Measurements from ENCODE around the gene ACTN1. TPM values are rescaled to one million over a fixed set of nuclear protein-coding genes. Genes with fewer than 3 reads are reported as not detected.

Gene ACTN1
- total RNA-seq, 1 donor from 2014 or later, result 77.1 TPM

DNA sequence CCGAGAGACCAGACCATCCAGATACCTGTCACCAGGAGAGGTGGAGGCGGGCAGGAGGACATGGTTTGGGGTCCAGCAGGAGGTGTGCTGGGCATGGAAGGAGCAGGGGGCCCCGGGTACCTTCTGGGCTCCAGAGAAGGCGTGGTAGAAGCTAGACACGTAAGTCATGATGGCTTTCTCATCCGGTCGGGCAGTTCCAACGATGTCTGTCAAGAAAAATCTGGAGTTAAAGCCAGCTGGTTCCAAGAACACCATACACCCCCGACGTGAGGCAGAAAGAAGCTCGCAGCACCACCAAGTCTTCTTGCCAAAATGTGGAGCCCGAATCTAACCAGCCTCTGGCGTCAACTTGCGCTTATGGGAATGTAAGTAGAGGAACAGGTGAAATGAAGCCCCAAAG, 76.7 kb downstream of the ACTN1 start:
- TF ChIP-seq, protein P1, sequence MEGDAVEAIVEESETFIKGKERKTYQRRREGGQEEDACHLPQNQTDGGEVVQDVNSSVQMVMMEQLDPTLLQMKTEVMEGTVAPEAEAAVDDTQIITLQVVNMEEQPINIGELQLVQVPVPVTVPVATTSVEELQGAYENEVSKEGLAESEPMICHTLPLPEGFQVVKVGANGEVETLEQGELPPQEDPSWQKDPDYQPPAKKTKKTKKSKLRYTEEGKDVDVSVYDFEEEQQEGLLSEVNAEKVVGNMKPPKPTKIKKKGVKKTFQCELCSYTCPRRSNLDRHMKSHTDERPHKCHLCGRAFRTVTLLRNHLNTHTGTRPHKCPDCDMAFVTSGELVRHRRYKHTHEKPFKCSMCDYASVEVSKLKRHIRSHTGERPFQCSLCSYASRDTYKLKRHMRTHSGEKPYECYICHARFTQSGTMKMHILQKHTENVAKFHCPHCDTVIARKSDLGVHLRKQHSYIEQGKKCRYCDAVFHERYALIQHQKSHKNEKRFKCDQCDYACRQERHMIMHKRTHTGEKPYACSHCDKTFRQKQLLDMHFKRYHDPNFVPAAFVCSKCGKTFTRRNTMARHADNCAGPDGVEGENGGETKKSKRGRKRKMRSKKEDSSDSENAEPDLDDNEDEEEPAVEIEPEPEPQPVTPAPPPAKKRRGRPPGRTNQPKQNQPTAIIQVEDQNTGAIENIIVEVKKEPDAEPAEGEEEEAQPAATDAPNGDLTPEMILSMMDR (conservative IDR thresholded peaks at IDR 0.05), result no peak
- H3K4me3 Mint-ChIP-seq, result no peak overlapping the region
- no peaks in the 10 kb centered on the region for H3K4me1 Mint-ChIP-seq
- peaks cover 15% of the 10 kb centered on the region for H3K36me3 Mint-ChIP-seq (ENCODE audit: low read depth)
- DNase-seq (ENCODE audit: low read depth, low spot score), result no peak
- no peaks in the 10 kb centered on the region for H3K9me3 Mint-ChIP-seq
- H3K27ac Mint-ChIP-seq (ENCODE audit: unreplicated experiment), result peak overlapping the region; percentile 19
- H3K27me3 Mint-ChIP-seq (ENCODE audit: low read depth), result no peaks in the 10 kb centered on the region

- Mint-ChIP-seq H3K4me1 (no peaks in the 10 kb centered on the region), H3K27me3 (ENCODE audit: low read depth) (no peaks in the 10 kb centered on the region), H3K9me3 (no peaks in the 10 kb centered on the region), H3K36me3 (ENCODE audit: low read depth) (peaks cover 15% of the 10 kb centered on the region), H3K27ac (ENCODE audit: unreplicated experiment) (no peak overlapping the region), H3K4me3 (no peak overlapping the region)
- TF ChIP-seq, protein P1 (conservative IDR thresholded peaks at IDR 0.05), result no peak
- no peak for DNase-seq (ENCODE audit: low read depth, low spot score)
Measured at GRCh38 chr14:68899033-68899603, 80.0 kb downstream of the ACTN1 start.

- Mint-ChIP-seq H3K4me1 (no peaks in the 10 kb centered on the region), H3K9me3 (no peaks in the 10 kb centered on the region), H3K27ac (ENCODE audit: unreplicated experiment) (no peak overlapping the region), H3K4me3 (no peak overlapping the region), H3K27me3 (ENCODE audit: low read depth) (no peaks in the 10 kb centered on the region), H3K36me3 (ENCODE audit: low read depth) (peaks cover 15% of the 10 kb centered on the region)
- no peak for DNase-seq (ENCODE audit: low read depth, low spot score)
- TF ChIP-seq, protein P1 (conservative IDR thresholded peaks at IDR 0.05), result no peak
Measured at GRCh38 chr14:68898248-68899032, 80.7 kb downstream of the ACTN1 start.

DNA sequence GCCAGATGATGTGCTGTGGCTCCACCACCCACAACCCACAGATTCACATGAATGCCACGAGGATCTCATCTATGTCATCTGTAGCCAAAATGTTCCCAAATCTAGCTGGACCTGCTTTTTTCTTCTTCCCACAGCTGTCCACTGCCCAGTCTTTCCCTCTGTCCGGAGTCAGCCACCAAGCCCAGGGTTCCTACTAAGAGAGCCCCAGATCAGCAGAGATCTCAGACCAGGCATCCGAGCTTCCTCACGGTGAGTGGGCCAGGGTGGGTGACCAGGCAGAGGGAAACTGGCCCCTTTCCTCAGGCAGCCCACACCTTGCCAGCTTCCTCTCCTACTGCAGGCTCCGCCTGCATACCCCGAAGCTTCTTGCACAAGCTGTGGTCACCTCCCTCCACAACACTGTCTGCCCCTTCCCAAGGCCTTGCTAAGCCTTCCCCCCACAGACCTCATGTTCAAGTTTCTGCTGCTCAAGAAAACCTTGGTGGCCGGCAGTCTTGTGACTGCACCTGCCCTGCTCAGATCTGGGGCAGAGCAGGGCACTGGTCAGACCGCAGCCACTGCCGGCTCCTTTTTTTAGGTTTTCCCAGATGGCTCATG, 81.4 kb downstream of the ACTN1 start:
- DNase-seq (ENCODE audit: low read depth, low spot score), result no peak
- Mint-ChIP-seq H3K9me3 (no peaks in the 10 kb centered on the region), H3K4me1 (no peaks in the 10 kb centered on the region), H3K27me3 (ENCODE audit: low read depth) (no peaks in the 10 kb centered on the region), H3K27ac (ENCODE audit: unreplicated experiment) (no peak overlapping the region), H3K4me3 (no peak overlapping the region), H3K36me3 (ENCODE audit: low read depth) (peaks cover 14% of the 10 kb centered on the region)
- TF ChIP-seq, protein P1 (conservative IDR thresholded peaks at IDR 0.05), result no peak

GRCh38 chr14:68896132-68896531, 83.0 kb downstream of the ACTN1 start:
- TF ChIP-seq, protein P1 (conservative IDR thresholded peaks at IDR 0.05), result peak; percentile 21
- no peaks in the 10 kb centered on the region for H3K4me1 Mint-ChIP-seq
- no peak for DNase-seq (ENCODE audit: low read depth, low spot score)

More at GRCh38 chr14:68896132-68896531, 83.0 kb downstream of the ACTN1 start:
- no peaks in the 10 kb centered on the region for H3K9me3 Mint-ChIP-seq
- H3K27me3 Mint-ChIP-seq (ENCODE audit: low read depth), result no peaks in the 10 kb centered on the region
- no peak overlapping the region for H3K4me3 Mint-ChIP-seq
- no peak overlapping the region for H3K27ac Mint-ChIP-seq (ENCODE audit: unreplicated experiment)
- H3K36me3 Mint-ChIP-seq (ENCODE audit: low read depth), result peaks cover 12% of the 10 kb centered on the region
